H1 (cell line): Measurements from ENCODE around the gene RTEL1.

Experiments used
- ASH2L ChIP-seq: fragments of 200-600, 300-600 bp; sonication (generic); IDR thresholded peaks from one replicate; pipeline ENCODE4 v1.7.1; 2017; ENCODE audit warnings: low read length
- CTCF ChIP-seq, 3 experiments: IDR thresholded peaks; 1 replicate in 2 of 3; 2 replicates in 1 of 3; pipeline versions ENCODE4 v1.5.1 to v1.6.1; 2011; ENCODE audit warnings: low read length in 3 of 3, mild to moderate bottlenecking in 3 of 3, inconsistent platforms in 2 of 3, low read depth in 1 of 3, moderate library complexity in 1 of 3; ENCODE audit not compliant: insufficient read depth in 1 of 3; ENCODE audit errors: control extremely low read depth in 1 of 3
- EZH2 ChIP-seq: fragments of 200-600 bp; sonication (generic); IDR thresholded peaks from 2 replicates; pipeline ENCODE4 v1.7.1; 2012; ENCODE audit warnings: low read depth, mild to moderate bottlenecking, moderate library complexity, low read length, inconsistent platforms; ENCODE audit not compliant: severe bottlenecking
- HDAC6 ChIP-seq: IDR thresholded peaks from one replicate; pipeline ENCODE4 v1.7.1; 2012; ENCODE audit warnings: low read depth, mild to moderate bottlenecking, inconsistent platforms, low read length, moderate library complexity
- MAFK ChIP-seq: IDR thresholded peaks from 2 replicates; pipeline ENCODE4 v1.6.1; 2012; ENCODE audit warnings: low read depth, mild to moderate bottlenecking, improper control_type of control experiment, low read length
- MAX ChIP-seq: IDR thresholded peaks from 2 replicates; pipeline ENCODE4 v1.6.1; 2012; ENCODE audit warnings: inconsistent platforms
- POLR2AphosphoS5 ChIP-seq: IDR thresholded peaks from 2 replicates; pipeline ENCODE4 v1.6.1; 2011; ENCODE audit warnings: low read depth, low read length
- SIN3A ChIP-seq, 2 experiments: IDR thresholded peaks in 1 of 2; conservative IDR thresholded peaks in 1 of 2; 2 replicates each; pipeline ENCODE4 v1.6.1; 2011 to 2012; ENCODE audit warnings: low read length in 2 of 2, improper control_type of control experiment in 1 of 2, low read depth in 1 of 2, mild to moderate bottlenecking in 1 of 2
- SP4 ChIP-seq: IDR thresholded peaks from 2 replicates; pipeline ENCODE4 v1.6.1; 2012; ENCODE audit warnings: low read length, inconsistent platforms
- TAF1 ChIP-seq: IDR thresholded peaks from 2 replicates; pipeline ENCODE4 v1.6.1; 2011; ENCODE audit warnings: mild to moderate bottlenecking, low read depth, low read length
- ZNF274 ChIP-seq: IDR thresholded peaks from 2 replicates; pipeline ENCODE4 v1.7.0; 2012; ENCODE audit warnings: low read length, borderline replicate concordance; ENCODE audit errors: extremely low read depth

GRCh38 chr20:63678667-63679465, 20.8 kb downstream of the RTEL1 start:
- TF ChIP-seq ZNF274: no peak
- no peak for TF ChIP-seq CTCF (IDR thresholded peaks at IDR 0.05; ENCODE audit: control extremely low read depth in 1 of 3, insufficient read depth in 1 of 3, low read depth in 1 of 3, low read length in 3 of 3)
- no peak for TF ChIP-seq SIN3A (conservative IDR thresholded peaks at IDR 0.05 in 1 of 2, IDR thresholded peaks at IDR 0.05 in 1 of 2; ENCODE audit: low read depth in 1 of 2, low read length in 2 of 2)
- no peak for TF ChIP-seq TAF1
- TF ChIP-seq POLR2AphosphoS5: no peak
- TF ChIP-seq SP4: no peak
- no peak for TF ChIP-seq HDAC6
- no peak for TF ChIP-seq MAFK
- TF ChIP-seq MAX: no peak
- no peak for TF ChIP-seq EZH2
- TF ChIP-seq ASH2L: no peak
